Fibroblast of peridontal ligament (primary cell): ENCODE data around the gene CENPH.
"Not testable (repeated sequence)": the region's sequence is repeated elsewhere in the genome, so short reads cannot be mapped to it uniquely, and the experiment has no call there.

Source experiments
- DNase-seq: peaks from one replicate; pipeline ENCODE4 v3.0.0-alpha.2; 2010; ENCODE audit errors: extremely low read depth

The CENPH gene, protein sequence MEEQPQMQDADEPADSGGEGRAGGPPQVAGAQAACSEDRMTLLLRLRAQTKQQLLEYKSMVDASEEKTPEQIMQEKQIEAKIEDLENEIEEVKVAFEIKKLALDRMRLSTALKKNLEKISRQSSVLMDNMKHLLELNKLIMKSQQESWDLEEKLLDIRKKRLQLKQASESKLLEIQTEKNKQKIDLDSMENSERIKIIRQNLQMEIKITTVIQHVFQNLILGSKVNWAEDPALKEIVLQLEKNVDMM

DNA sequence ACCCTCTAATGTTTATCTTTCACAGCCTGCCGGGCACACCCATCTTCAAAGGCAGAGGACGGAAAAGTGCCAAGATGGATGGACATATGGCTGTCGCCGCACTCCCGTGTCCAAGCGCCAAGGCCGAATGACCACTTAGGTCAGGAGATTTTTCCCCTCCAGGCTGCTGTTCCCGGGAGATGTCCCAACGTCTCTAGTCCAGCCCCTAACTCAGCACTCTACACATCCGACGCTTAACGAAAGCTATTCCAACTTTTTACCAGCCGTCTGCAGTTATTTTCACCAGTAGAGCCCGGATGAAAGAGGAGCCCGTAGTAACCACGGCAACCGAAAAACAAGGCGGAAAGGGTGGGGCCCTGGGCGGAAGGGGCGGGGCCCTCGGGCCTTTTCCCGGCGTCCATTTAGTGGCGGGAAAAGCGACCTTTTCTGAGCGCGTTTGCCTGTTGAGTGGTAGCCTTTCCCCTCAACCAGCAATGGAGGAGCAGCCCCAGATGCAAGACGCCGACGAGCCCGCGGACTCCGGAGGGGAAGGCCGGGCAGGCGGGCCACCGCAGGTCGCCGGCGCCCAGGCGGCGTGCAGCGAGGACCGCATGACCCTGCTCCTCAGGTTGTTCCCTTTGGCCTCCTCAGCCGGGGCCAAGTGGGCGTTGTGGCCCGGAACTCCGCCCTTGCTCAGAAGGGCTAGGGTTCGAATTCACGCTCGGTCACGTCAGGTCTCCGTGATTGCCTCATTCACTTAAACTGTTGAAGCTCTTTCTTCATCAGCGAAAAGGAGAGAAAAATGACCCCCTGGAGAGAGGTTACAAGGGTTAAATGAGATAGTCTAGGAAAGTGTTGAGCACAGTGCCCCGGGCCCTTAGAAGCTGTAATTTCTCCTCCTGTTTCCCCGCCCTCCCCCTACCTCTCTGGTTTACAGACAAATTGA is at the start of gene CENPH:
Gene CENPH (plus strand): TSS at position 422 of the 925 bp plus-strand sequence. CDS start 52 bp downstream, at position 474.
- peak; percentile 92 for DNase-seq

DNA sequence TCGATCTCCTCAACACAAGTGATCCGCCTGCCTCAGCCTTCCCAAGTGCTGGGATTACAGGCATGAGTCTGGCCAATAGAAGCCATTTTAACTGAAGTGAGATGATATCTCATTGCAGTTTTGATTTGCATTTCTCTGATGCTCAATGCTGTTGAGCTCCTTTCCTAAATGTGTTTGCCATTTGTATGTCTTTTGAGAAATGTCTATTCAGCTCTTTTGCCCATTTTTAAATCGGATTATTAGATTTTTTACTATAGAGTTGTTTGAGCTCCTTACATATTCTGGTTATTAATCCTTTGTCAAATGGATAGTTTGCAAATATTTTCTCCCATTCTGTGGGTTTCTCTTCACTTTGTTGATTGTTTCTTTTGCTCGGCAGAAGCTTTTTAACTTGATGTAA is 49.1 kb upstream of the CENPH start:
- not testable (repeated sequence) for DNase-seq

DNA sequence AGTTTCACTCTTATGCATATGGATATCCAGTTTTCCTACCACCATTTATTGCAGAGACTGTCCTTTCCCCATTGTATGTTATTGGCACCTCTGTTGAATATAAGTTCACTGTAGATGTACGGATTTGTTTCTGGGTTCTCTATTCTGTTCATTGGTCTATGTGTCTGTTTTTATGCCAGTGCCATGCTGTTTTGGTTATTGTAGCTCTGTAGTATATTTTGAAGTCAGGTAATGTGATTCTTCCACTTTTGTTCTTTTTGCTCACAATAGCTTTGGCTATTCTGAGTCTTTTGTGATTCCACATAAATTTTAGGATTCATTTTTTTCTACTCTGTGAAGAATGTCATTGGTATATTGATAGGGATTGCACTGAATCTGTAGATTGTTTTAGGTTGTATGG is 48.6 kb upstream of the CENPH start:
- DNase-seq, result no peak

DNA sequence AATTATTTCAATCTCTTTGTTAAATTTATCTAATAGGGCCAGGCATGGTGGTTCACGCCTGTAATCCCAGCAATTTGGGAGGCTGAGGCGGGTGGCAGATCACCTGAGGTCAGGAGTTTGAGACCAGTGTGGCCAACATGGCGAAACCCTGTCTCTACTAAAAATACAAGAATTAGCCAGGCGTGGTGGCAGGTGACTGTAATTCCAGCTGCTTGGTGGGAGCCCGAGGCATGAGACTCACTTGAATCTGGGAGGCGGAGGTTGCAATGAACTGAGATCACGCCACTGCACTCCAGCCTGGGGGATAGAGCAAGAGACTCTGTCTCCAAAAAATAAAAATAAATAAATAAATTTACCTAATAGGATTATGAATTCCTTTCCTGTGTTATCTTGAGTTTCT is 40.8 kb upstream of the CENPH start:
- DNase-seq, result not testable (repeated sequence)

DNA sequence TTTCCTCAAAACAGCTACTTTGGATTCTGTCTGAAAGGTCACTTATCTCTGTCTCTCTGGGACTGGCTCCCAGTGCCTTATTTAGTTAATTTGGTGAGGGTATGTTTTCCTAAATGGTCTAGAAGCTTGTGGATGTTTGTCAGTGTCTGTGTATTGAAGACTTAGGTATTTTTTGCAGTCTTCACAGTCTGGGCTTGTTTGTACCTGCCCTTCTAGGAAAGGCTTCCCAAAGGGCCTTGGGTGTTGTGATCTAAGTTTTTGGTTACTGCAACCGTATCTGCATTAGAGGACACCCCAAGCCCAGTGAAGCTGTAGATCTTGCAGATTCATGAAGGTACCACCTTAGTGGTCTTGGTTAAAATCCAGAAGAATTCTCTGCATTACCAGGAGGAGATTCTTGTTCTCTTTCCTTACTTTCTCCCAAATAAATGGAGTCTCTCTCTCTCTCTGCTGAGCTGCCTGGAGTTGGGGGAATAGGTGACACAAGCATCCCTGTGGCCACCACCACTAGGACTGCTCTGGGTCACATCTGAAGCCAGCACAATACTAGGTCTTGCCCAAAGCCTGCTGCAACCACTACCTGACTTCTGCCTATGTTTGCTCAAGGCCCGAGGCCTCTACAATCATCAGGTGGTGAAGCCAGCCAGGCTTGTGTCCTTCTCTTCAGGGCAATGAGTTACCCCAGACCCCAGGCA is 40.3 kb upstream of the CENPH start:
- no peak for DNase-seq

DNA sequence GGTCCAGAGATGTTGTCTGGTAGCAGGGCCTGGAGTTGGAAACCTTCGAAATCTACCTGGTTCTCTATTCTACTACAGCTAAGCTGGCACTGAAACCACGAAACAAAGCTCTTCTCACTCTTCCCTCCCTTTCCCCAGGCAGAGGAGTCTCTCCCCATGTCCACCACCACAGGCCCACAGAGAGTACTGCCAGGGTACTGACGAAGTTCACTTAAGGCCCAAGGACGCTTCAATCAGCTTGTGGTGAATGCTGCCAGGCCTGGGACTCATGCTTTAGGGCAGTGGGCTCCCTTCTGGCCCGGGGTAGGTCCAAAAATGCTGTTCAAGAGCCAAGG is 39.7 kb upstream of the CENPH start:
- no peak for DNase-seq

DNA sequence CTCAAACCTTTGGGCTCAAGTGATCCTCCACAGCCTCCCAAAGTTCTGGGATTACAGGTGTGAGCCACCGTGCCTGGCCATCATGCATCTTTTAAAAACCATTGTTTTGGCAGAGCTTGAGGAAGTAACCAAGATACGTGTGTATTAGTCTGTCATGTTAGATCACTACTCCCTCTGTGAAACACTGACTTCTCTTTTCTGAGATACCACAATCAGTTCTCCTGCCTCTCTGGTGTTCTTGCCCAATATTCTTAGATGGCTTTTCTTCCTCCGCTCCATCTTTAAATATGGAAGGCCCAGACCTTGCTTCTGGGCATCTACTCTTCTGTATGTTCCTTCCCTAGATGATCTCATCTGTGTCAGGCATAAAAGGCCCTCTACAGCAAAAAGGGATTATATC is 36.7 kb upstream of the CENPH start:
- DNase-seq, result no peak

DNA sequence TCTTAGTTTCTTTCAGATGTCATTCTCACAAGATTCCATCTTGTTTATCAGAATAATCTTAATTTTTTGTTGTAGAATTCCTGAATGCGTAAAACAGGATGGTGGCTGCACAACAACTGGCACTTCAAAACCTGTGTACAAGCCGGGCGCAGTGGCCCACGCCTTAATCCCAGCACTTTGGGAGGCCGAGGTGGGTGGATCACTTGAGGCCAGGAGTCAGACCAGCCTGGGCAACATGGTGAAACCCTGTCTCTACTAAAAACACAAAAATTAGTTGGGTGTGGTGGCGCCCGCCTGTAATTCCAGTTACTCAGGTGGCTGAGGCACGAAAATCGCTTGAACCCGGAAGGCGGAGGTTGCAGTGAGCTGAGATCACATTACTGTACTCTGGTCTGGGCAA is 32.9 kb upstream of the CENPH start:
- DNase-seq, result no peak

DNA sequence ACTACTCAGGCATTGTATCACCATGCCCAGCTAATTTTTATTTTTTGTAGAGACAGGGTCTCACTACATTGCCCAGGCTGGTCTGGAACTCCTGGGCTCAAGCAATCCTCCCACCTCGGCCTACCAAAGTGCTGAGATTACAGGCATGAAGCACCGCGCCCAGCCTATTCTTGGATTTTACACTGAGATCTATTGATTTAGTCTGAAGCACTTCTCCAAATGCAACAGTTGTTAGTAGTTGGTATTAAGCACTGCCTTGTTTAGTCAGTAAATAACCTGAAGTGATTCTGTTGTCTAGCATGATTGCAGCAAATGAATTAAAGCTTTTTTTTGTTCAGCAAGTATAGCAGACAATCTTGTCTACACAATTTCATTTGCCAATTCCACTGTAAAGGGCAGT is 31.3 kb upstream of the CENPH start:
- DNase-seq, result no peak

DNA sequence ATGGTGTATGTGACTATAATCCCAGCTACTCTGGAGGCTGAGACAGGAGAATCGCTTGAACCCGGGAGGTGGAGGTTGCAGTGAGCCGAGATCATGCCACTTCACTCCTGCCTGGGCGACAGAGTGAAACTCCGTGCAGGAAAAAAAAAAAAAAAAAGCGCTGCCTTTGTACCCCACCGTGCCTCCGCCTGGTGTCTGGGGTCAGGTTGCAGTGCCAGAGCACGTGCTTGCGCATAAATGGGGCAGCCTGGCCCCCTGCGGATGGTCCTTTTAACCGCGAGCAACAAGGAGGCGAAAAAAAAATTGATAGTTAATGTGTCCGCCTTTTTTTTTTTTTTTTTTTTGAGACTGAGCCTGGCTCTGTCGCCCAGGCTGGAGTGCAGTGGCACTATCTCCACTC is 28.7 kb upstream of the CENPH start:
- DNase-seq, result no peak

DNA sequence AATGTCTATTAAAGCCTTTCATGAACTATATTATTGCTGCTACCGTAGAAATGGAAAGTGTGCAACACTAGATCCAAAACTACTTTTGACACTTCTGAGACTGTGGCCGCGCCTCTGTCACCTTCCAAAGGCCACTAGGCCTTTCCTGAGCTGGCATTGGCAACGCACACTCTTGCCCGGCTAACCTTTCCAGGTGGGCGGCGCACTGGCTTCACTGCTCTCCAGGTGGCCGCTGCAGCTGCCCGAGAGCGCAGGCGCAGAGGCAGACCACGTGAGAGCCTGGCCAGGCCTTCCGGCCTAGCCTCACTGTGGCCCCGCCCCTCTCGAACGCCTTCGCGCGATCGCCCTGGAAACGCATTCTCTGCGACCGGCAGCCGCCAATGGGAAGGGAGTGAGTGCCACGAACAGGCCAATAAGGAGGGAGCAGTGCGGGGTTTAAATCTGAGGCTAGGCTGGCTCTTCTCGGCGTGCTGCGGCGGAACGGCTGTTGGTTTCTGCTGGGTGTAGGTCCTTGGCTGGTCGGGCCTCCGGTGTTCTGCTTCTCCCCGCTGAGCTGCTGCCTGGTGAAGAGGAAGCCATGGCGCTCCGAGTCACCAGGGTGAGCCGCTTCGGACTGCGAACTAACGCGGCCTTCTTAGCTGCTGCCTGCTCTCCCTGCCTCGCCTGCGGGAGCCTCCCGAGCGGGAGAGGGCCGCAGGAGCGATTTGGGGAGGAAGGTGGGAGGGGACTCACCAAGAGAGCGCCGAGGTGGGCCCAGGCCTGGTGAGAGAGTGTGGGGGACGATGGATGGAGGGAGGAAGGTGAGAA is 22.5 kb upstream of the CENPH start, which contains the start of gene CCNB1:
Gene CCNB1 (plus strand): TSS at position 465 of the 807 bp plus-strand sequence. CDS start 113 bp downstream, at position 578.
- peak; percentile 92 for DNase-seq

DNA sequence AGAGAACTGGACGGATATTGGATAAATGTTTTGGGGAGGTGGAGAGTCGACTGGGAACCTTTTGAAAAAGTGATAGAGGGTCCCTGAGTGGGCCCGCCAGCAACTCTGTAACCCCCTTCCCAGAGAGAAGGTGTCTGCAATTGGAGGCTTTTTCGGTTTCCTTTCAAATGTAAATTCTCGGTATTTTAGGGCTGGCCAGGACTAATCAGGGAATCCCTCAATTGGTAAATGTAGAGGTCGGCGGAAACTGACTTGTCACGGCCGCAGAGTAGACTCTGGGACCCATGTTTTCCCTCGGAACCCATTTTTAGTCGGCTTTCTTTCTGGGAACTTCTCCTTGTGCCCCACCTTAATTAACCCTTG is 21.9 kb upstream of the CENPH start:
- peak; percentile 7 for DNase-seq

DNA sequence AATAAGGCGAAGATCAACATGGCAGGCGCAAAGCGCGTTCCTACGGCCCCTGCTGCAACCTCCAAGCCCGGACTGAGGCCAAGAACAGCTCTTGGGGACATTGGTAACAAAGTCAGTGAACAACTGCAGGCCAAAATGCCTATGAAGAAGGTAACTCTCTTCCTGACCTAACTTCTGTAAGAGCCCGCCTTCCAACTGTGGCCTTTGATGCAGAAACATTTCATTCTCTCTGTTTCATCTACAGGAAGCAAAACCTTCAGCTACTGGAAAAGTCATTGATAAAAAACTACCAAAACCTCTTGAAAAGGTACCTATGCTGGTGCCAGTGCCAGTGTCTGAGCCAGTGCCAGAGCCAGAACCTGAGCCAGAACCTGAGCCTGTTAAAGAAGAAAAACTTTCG is 21.5 kb upstream of the CENPH start:
- DNase-seq, result no peak

DNA sequence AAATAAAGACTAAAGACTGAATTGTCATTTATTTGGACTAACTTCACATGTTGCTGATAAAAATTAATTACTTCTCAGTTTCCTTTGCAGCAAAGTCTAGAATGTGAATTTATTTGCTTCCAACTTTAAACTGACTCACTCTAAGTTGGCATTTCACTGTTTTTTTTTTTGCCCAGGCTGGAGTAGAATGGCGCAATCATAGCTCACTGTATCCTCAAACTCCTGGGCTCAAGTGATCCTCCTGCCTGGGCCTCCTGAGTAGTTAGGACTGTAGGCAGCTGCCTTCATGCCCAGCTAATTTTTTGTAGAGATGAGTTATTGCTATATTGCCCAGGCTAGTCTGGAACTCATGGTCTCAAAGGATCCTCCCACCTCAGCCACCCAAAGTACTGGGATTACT is 18.9 kb upstream of the CENPH start:
- peak; percentile 36 for DNase-seq

DNA sequence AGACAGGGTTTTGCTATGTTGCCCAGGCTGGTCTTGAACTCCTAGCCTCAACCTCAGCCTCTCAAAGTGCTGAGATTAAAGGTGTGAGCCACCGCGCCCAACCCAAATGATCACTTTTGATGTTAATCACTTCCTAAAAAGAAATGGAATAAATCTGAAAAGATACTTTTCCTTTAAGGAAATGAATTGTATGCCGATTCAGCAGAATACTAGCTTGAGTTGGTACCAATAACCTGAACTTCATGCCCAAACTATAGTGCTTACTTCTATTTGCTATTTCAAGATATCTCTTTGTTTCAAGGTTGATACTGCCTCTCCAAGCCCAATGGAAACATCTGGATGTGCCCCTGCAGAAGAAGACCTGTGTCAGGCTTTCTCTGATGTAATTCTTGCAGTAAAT is 18.4 kb upstream of the CENPH start:
- DNase-seq, result no peak

DNA sequence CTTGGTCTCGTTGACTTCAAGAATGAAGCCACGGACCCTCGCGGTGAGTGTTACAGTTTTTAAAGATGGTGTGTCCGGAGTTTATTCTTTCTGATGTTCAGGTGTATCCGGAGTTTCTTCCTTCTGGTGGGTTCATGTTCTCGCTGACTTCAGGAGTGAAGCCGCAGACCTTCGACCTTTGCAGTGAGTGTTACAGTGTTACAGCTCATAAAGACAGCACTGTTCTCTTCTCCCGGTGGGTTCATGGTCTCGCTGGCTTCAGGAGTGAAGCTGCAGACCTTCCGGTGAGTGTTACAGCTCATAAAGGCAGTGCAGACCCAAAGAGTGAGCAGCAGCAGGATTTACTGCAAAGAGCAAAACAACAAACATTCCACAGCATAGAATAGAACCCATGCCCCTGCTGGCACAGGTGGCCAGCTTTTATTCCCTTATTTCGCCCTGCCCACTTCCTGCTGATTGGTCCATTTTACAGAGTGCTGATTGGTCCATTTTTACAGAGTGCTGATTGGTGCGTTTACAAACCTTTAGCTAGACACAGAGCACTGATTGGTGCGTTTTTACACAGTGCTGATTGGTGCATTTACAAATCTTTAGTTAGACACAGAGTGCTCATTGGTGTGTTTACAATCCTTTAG is 7.6 kb upstream of the CENPH start:
- not testable (repeated sequence) for DNase-seq

DNA sequence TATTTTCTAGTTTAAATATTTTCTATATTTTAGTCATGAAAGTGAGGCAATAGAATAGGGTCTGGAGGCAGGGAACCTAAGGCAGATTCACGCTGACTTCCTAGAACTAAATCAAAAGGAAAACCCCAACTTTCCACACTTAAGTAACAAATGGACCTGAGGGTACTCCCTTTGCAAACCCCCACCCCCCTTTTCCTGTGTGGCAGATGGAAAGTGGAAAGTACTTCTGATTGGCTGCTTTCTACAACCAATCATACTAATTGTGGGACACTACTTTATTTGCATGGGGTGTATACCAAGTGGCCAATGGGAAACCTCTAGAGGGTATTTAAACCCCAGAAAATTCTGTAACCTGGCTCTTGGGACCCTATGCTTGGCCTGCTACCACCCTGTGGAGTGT is 4.8 kb upstream of the CENPH start:
- DNase-seq, result no peak

DNA sequence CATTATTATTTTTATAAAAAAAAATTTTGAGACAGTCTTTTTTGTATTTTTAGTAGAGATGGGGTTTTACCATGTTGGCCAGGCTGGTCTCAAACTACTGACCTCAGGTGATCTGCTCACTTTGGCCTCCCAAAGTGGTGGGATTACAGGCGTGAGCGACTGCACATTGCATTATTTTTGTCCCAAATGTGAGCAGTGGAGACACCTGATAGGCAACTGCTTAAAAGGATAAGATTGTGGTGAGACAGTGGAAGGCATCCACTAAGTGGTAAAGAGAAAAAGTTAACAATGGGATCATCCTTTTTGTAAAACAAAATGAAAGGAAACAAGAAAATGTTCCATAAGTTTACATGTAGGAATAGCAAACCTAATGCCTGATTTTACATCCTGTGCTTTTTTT is 2.0 kb upstream of the CENPH start:
- no peak for DNase-seq

DNA sequence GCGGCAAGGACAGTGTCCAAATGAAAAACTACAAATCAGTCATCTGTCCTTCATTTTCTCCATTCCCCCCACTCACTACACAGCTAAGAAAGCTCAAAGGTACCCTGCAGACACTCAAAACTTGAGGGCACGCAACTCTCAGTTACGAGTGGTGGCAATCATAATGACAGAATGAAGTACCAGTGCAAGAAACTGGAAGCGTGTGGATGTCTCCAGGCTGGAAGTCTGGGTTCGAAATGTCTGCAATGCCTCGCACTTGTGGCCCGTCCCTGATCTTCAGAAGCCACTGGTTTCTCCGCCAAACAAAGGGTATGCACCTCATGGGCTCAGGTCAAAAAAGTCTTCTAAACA is 597 bp upstream of the CENPH start:
- DNase-seq, result no peak

DNA sequence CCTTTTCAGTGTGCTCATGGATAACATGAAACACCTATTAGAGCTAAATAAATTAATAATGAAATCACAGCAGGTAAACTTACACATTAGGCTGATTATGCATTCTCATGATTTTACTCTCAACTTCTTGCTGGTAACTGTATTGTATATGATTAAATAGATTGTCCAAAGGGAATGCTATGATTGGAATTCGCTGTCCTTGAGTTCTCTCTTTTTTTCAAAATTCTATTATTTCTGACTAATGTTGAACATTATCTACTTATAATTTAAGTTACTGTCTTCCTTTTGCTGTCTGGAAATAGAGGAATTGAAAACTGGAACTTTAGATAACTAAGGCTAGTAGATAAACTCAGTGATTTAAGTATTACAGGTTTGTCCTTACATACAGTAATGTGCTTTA is 13.1 kb downstream of the CENPH start:
- no peak for DNase-seq

DNA sequence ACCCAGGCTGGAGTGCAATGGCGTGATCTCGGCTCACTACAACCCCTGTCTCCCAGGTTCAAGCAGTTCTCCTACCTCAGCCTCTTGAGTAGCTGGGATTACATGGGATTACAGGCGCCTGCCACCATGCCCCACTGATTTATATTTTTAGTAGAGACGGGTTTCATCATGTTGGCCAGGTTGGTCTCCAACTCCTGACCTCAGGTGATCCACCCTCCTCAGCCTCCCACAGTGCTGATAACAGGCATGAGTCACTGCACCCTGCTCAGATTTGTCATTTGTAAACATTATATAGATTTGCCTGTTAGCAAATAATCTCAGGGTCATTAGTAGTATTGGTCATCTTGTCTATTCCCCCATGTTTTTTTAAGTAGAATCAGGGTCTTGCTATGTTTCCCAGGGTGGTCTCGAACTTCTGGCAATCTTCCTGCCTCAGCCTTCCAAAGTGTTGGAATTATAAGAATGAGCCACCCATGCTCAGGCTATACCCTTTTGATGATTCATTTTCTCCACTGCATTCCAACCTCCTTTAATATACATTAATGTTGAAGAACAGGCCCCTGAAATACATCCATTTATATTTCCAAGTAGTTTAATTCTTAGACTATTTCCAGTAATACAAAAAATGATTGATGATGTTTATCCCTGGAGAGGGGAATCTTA is 17.3 kb downstream of the CENPH start:
- no peak for DNase-seq
